HL-60 (cell line): Measurements from ENCODE around the gene ZNF585A.

Experiments used
- POLR2AphosphoS5 ChIP-seq: IDR thresholded peaks from 2 replicates; pipeline ENCODE4 v1.6.1; 2012; ENCODE audit warnings: low read depth
- TF ChIP-seq, protein P1 (sequence below): IDR thresholded peaks from one replicate; pipeline ENCODE4 v1.5.1; 2011; ENCODE audit warnings: low read length, control low read depth, inconsistent platforms; ENCODE audit not compliant: insufficient read depth
- TF ChIP-seq, protein P2 (sequence below): IDR thresholded peaks from 2 replicates; pipeline ENCODE4 v1.6.1; 2012; ENCODE audit warnings: low read depth; ENCODE audit not compliant: insufficient replicate concordance

DNA sequence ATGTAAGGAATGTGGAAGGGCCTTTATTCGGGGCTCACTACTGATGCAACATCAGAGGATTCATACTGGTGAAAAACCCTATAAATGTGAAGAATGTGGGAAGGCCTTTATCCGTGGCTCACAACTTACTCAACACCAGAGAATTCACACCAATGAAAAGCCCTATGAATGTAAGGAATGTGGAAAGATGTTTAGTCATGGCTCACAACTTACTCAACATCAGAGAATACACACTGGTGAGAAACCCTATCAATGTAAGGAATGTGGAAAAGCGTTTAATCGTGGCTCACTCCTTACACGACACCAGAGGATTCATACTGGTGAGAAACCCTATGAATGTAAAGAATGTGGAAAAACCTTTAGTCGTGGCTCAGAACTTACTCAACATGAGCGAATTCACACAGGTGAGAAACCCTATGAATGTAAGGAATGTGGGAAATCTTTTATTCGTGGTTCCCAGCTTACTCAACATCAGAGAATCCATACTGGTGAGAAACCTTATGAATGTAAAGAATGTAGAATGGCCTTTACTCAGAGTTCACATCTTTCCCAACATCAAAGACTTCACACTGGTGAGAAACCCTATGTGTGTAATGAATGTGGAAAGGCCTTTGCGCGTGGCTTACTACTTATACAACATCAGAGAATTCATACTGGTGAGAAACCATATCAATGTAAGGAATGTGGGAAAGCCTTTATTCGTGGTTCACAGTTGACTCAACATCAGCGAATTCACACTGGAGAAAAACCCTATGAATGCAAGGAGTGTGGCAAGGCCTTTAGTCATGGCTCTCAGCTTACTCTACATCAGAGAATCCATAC lies 44.3 kb downstream of the ZNF585A start:
- TF ChIP-seq, protein P1, sequence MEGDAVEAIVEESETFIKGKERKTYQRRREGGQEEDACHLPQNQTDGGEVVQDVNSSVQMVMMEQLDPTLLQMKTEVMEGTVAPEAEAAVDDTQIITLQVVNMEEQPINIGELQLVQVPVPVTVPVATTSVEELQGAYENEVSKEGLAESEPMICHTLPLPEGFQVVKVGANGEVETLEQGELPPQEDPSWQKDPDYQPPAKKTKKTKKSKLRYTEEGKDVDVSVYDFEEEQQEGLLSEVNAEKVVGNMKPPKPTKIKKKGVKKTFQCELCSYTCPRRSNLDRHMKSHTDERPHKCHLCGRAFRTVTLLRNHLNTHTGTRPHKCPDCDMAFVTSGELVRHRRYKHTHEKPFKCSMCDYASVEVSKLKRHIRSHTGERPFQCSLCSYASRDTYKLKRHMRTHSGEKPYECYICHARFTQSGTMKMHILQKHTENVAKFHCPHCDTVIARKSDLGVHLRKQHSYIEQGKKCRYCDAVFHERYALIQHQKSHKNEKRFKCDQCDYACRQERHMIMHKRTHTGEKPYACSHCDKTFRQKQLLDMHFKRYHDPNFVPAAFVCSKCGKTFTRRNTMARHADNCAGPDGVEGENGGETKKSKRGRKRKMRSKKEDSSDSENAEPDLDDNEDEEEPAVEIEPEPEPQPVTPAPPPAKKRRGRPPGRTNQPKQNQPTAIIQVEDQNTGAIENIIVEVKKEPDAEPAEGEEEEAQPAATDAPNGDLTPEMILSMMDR = no peak
- TF ChIP-seq, protein P2, sequence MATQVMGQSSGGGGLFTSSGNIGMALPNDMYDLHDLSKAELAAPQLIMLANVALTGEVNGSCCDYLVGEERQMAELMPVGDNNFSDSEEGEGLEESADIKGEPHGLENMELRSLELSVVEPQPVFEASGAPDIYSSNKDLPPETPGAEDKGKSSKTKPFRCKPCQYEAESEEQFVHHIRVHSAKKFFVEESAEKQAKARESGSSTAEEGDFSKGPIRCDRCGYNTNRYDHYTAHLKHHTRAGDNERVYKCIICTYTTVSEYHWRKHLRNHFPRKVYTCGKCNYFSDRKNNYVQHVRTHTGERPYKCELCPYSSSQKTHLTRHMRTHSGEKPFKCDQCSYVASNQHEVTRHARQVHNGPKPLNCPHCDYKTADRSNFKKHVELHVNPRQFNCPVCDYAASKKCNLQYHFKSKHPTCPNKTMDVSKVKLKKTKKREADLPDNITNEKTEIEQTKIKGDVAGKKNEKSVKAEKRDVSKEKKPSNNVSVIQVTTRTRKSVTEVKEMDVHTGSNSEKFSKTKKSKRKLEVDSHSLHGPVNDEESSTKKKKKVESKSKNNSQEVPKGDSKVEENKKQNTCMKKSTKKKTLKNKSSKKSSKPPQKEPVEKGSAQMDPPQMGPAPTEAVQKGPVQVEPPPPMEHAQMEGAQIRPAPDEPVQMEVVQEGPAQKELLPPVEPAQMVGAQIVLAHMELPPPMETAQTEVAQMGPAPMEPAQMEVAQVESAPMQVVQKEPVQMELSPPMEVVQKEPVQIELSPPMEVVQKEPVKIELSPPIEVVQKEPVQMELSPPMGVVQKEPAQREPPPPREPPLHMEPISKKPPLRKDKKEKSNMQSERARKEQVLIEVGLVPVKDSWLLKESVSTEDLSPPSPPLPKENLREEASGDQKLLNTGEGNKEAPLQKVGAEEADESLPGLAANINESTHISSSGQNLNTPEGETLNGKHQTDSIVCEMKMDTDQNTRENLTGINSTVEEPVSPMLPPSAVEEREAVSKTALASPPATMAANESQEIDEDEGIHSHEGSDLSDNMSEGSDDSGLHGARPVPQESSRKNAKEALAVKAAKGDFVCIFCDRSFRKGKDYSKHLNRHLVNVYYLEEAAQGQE = no peak
- TF ChIP-seq POLR2AphosphoS5 = no peak
